Measurements from ENCODE around the gene PIGR.

PIGR gene

GRCh38 chr1:206918076-206918475 lies 28.2 kb downstream of the PIGR start:
- TF ChIP-seq ZNF70 (CRISPR knock-in tag; IDR thresholded peaks at IDR 0.05) (no peak), TCF4 (CRISPR knock-in tag; IDR thresholded peaks at IDR 0.05; ENCODE audit: borderline replicate concordance) (no peak), ZNF565 (CRISPR knock-in tag; conservative IDR thresholded peaks at IDR 0.05; ENCODE audit: low read depth) (no peak), ISL1 (CRISPR knock-in tag; IDR thresholded peaks at IDR 0.05) (no peak), ZNF8 (CRISPR knock-in tag; IDR thresholded peaks at IDR 0.05) (no peak), ZFP3 (CRISPR knock-in tag; IDR thresholded peaks at IDR 0.05) (no peak), PPARA (CRISPR knock-in tag; IDR thresholded peaks at IDR 0.05; ENCODE audit: borderline replicate concordance) (no peak), PATZ1 (CRISPR knock-in tag; IDR thresholded peaks at IDR 0.05; ENCODE audit: borderline replicate concordance) (no peak), ESRRG (CRISPR knock-in tag; IDR thresholded peaks at IDR 0.05) (no peak), ZFP30 (CRISPR knock-in tag; IDR thresholded peaks at IDR 0.05) (no peak), SNAI2 (CRISPR knock-in tag; IDR thresholded peaks at IDR 0.05) (no peak), OSR1 (CRISPR knock-in tag; IDR thresholded peaks at IDR 0.05) (no peak), RARB (CRISPR knock-in tag; IDR thresholded peaks at IDR 0.05) (no peak), ARNTL (CRISPR knock-in tag; IDR thresholded peaks at IDR 0.05; ENCODE audit: borderline replicate concordance, low read depth) (no peak), CSDC2 (CRISPR knock-in tag; IDR thresholded peaks at IDR 0.05) (no peak)
- TF ChIP-seq, protein P1, sequence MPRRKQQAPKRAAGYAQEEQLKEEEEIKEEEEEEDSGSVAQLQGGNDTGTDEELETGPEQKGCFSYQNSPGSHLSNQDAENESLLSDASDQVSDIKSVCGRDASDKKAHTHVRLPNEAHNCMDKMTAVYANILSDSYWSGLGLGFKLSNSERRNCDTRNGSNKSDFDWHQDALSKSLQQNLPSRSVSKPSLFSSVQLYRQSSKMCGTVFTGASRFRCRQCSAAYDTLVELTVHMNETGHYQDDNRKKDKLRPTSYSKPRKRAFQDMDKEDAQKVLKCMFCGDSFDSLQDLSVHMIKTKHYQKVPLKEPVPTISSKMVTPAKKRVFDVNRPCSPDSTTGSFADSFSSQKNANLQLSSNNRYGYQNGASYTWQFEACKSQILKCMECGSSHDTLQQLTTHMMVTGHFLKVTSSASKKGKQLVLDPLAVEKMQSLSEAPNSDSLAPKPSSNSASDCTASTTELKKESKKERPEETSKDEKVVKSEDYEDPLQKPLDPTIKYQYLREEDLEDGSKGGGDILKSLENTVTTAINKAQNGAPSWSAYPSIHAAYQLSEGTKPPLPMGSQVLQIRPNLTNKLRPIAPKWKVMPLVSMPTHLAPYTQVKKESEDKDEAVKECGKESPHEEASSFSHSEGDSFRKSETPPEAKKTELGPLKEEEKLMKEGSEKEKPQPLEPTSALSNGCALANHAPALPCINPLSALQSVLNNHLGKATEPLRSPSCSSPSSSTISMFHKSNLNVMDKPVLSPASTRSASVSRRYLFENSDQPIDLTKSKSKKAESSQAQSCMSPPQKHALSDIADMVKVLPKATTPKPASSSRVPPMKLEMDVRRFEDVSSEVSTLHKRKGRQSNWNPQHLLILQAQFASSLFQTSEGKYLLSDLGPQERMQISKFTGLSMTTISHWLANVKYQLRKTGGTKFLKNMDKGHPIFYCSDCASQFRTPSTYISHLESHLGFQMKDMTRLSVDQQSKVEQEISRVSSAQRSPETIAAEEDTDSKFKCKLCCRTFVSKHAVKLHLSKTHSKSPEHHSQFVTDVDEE (CRISPR knock-in tag; IDR thresholded peaks at IDR 0.05): no peak
- TF ChIP-seq, protein P2, sequence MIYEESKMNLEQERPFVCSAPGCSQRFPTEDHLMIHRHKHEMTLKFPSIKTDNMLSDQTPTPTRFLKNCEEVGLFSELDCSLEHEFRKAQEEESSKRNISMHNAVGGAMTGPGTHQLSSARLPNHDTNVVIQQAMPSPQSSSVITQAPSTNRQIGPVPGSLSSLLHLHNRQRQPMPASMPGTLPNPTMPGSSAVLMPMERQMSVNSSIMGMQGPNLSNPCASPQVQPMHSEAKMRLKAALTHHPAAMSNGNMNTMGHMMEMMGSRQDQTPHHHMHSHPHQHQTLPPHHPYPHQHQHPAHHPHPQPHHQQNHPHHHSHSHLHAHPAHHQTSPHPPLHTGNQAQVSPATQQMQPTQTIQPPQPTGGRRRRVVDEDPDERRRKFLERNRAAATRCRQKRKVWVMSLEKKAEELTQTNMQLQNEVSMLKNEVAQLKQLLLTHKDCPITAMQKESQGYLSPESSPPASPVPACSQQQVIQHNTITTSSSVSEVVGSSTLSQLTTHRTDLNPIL (CRISPR knock-in tag; IDR thresholded peaks at IDR 0.05; ENCODE audit: low read depth): no peak
- TF ChIP-seq, protein P3, sequence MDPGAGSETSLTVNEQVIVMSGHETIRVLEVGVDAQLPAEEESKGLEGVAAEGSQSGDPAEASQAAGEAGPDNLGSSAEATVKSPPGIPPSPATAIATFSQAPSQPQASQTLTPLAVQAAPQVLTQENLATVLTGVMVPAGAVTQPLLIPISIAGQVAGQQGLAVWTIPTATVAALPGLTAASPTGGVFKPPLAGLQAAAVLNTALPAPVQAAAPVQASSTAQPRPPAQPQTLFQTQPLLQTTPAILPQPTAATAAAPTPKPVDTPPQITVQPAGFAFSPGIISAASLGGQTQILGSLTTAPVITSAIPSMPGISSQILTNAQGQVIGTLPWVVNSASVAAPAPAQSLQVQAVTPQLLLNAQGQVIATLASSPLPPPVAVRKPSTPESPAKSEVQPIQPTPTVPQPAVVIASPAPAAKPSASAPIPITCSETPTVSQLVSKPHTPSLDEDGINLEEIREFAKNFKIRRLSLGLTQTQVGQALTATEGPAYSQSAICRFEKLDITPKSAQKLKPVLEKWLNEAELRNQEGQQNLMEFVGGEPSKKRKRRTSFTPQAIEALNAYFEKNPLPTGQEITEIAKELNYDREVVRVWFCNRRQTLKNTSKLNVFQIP (CRISPR knock-in tag; IDR thresholded peaks at IDR 0.05; ENCODE audit: borderline replicate concordance, low read depth): no peak
- TF ChIP-seq, protein P4, sequence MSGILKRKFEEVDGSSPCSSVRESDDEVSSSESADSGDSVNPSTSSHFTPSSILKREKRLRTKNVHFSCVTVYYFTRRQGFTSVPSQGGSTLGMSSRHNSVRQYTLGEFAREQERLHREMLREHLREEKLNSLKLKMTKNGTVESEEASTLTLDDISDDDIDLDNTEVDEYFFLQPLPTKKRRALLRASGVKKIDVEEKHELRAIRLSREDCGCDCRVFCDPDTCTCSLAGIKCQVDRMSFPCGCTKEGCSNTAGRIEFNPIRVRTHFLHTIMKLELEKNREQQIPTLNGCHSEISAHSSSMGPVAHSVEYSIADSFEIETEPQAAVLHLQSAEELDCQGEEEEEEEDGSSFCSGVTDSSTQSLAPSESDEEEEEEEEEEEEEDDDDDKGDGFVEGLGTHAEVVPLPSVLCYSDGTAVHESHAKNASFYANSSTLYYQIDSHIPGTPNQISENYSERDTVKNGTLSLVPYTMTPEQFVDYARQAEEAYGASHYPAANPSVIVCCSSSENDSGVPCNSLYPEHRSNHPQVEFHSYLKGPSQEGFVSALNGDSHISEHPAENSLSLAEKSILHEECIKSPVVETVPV (CRISPR knock-in tag; IDR thresholded peaks at IDR 0.05): no peak
- ATAC-seq: no peak

DNA sequence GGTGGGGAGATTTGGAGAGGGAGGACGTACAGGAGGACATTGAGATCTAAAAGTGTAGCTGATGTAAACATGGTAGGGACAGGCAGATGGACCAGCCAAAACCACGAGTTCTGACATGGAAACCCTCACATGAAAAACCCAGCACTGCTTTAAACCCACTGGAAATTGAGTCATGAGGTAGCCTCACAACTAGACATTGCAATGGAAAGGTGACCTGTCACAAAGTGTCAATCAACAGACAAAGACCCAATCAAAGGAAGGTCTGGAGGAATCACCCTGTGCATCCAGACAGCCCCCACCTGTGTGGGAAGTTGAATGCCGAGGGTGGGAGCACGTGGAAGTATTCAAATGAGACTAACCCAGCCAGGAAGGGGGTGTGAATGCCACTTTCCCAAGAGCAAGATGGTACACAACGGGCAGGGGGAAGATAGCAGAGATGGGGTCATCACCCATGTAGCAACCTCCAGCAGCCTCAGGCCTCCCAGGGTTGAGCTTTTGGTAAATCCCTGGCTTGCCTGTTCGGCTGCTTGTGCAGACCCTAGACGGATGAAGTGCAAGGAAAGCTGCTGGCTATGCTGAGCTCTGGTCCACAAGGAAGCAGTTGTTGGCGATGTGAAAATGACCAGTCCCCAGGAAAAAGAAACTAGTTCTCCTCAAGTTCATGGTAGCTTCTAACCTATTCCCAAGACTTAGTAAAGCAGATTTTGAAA lies 30.1 kb downstream of the PIGR start:
- ATAC-seq: no peak
- TF ChIP-seq SNAI2 (CRISPR knock-in tag; IDR thresholded peaks at IDR 0.05) (no peak), ZC3H10 (CRISPR knock-in tag; IDR thresholded peaks at IDR 0.05) (no peak)

GRCh38 chr1:206915030-206915735 lies 31.1 kb downstream of the PIGR start:
- ATAC-seq: no peak
- no peak for TF ChIP-seq ZFP30 (CRISPR knock-in tag; IDR thresholded peaks at IDR 0.05)
- no peak for TF ChIP-seq BACH2 (CRISPR knock-in tag; IDR thresholded peaks at IDR 0.05; ENCODE audit: borderline replicate concordance)
- TF ChIP-seq ISL1 (CRISPR knock-in tag; IDR thresholded peaks at IDR 0.05): no peak
- no peak for TF ChIP-seq TOX (CRISPR knock-in tag; IDR thresholded peaks at IDR 0.05; ENCODE audit: borderline replicate concordance)
- TF ChIP-seq, protein P3 (CRISPR knock-in tag; IDR thresholded peaks at IDR 0.05; ENCODE audit: borderline replicate concordance, low read depth): no peak
- TF ChIP-seq PATZ1 (CRISPR knock-in tag; IDR thresholded peaks at IDR 0.05; ENCODE audit: borderline replicate concordance): no peak
- TF ChIP-seq TCF4 (CRISPR knock-in tag; IDR thresholded peaks at IDR 0.05; ENCODE audit: borderline replicate concordance): no peak
- TF ChIP-seq ZNF8 (CRISPR knock-in tag; IDR thresholded peaks at IDR 0.05): no peak
- TF ChIP-seq ZNF70 (CRISPR knock-in tag; IDR thresholded peaks at IDR 0.05): no peak
- no peak for TF ChIP-seq OSR1 (CRISPR knock-in tag; IDR thresholded peaks at IDR 0.05)

Measured in SK-N-SH treated with all-trans-retinoic acid at 6 μM for 48 hours (cell line).